ENCODE measurements around the gene TP63. TPM values are rescaled to one million over a fixed set of nuclear protein-coding genes. Genes with fewer than 3 reads are reported as not detected.

Gene TP63
- total RNA-seq, 1 experiment from 2014 or later: 3.6 TPM

GRCh38 chr3:189737071-189737470, 105.9 kb downstream of the TP63 start:
- Histone ChIP-seq H3K36me3 (ENCODE audit: low read depth) (no peaks in the 10 kb centered on the region), H3K4me3 (no peak overlapping the region), H3K4me1 (replicated peaks; ENCODE audit: insufficient read depth) (no peaks in the 10 kb centered on the region), H3K27me3 (ENCODE audit: insufficient read depth, low read depth) (no peaks in the 10 kb centered on the region), H3K9me3 (ENCODE audit: insufficient read depth, low read depth) (peaks cover 12% of the 10 kb centered on the region; the same call in 1 of the 2 replicates), H3K4me2 (no peak overlapping the region), H3F3A (ENCODE audit: insufficient read depth, low read depth) (no peaks in the 10 kb centered on the region), H4K20me1 (ENCODE audit: insufficient read depth) (no peaks in the 10 kb centered on the region), H3K79me2 (ENCODE audit: low read depth) (no peaks in the 10 kb centered on the region), H3K9me2 (ENCODE audit: insufficient read depth) (no peaks in the 10 kb centered on the region), H3K27ac (no peak overlapping the region), H2AFZ (no peak overlapping the region)
- POLR2A ChIA-PET (ENCODE audit: unreplicated experiment): no interaction called here
- no peak for TF ChIP-seq EZH2 (IDR thresholded peaks at IDR 0.05; ENCODE audit: low read depth)
- TF ChIP-seq, protein P1, sequence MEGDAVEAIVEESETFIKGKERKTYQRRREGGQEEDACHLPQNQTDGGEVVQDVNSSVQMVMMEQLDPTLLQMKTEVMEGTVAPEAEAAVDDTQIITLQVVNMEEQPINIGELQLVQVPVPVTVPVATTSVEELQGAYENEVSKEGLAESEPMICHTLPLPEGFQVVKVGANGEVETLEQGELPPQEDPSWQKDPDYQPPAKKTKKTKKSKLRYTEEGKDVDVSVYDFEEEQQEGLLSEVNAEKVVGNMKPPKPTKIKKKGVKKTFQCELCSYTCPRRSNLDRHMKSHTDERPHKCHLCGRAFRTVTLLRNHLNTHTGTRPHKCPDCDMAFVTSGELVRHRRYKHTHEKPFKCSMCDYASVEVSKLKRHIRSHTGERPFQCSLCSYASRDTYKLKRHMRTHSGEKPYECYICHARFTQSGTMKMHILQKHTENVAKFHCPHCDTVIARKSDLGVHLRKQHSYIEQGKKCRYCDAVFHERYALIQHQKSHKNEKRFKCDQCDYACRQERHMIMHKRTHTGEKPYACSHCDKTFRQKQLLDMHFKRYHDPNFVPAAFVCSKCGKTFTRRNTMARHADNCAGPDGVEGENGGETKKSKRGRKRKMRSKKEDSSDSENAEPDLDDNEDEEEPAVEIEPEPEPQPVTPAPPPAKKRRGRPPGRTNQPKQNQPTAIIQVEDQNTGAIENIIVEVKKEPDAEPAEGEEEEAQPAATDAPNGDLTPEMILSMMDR (conservative IDR thresholded peaks at IDR 0.05): no peak
- no TSS peak for BruUV-seq (replicated peaks)
- intact Hi-C loops (cut with micrococcal nuclease; ENCODE audit: unreplicated experiment): no loop called here
- no peak for DNase-seq
- CTCF ChIA-PET: no interaction called here

- H3K9me2 ChIP-seq (ENCODE audit: insufficient read depth): no peaks in the 10 kb centered on the region
- H3K4me1 ChIP-seq (replicated peaks; ENCODE audit: insufficient read depth): no peaks in the 10 kb centered on the region
- intact Hi-C loops (cut with micrococcal nuclease; ENCODE audit: unreplicated experiment): no loop called here
- no peaks in the 10 kb centered on the region for H3F3A ChIP-seq (ENCODE audit: insufficient read depth, low read depth)
- H3K36me3 ChIP-seq (ENCODE audit: low read depth): no peaks in the 10 kb centered on the region
- CTCF ChIA-PET: no interaction called here
- no peak for DNase-seq
- H3K79me2 ChIP-seq (ENCODE audit: low read depth): no peaks in the 10 kb centered on the region
- TF ChIP-seq, protein P1 (conservative IDR thresholded peaks at IDR 0.05): no peak
- no peak for TF ChIP-seq EZH2 (IDR thresholded peaks at IDR 0.05; ENCODE audit: low read depth)
- H3K27me3 ChIP-seq (ENCODE audit: insufficient read depth, low read depth): no peaks in the 10 kb centered on the region
- no peak overlapping the region for H3K4me3 ChIP-seq
- H4K20me1 ChIP-seq (ENCODE audit: insufficient read depth): no peaks in the 10 kb centered on the region
- H3K4me2 ChIP-seq: no peak overlapping the region
- H3K27ac ChIP-seq: no peak overlapping the region
- H3K9me3 ChIP-seq (ENCODE audit: insufficient read depth, low read depth): peaks cover 16% of the 10 kb centered on the region
- POLR2A ChIA-PET (ENCODE audit: unreplicated experiment): no interaction called here
- no peak overlapping the region for H2AFZ ChIP-seq
- BruUV-seq (replicated peaks): no TSS peak
These were observed 106.4 kb downstream of the TP63 start for GRCh38 chr3:189737619-189738018.

DNA sequence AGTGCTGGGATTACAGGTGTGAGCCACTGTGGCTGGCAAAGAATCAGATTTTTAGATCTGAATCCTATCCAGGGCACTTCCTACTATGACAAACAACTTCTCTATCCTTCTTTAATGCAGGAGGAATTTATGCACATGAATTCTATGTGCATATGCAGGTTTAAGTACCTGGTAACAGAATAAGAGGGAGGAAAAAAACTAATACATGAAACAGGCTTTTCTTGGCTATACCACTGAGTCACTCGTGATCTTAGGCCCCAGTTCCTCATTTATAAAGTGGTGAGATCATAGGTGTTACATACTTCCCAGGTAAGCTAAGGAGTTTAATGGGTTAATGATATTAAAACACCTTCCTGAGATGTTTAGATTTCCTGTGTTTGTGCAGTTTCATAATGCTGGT, 108.2 kb downstream of the TP63 start:
- Histone ChIP-seq H4K20me1 (ENCODE audit: insufficient read depth) (no peaks in the 10 kb centered on the region), H3F3A (ENCODE audit: insufficient read depth, low read depth) (no peaks in the 10 kb centered on the region), H3K4me2 (no peak overlapping the region), H3K9me3 (ENCODE audit: insufficient read depth, low read depth) (peaks cover 28% of the 10 kb centered on the region), H2AFZ (no peak overlapping the region), H3K4me3 (no peak overlapping the region), H3K27me3 (ENCODE audit: insufficient read depth, low read depth) (no peaks in the 10 kb centered on the region), H3K27ac (no peak overlapping the region), H3K9me2 (ENCODE audit: insufficient read depth) (no peaks in the 10 kb centered on the region), H3K36me3 (ENCODE audit: low read depth) (no peaks in the 10 kb centered on the region), H3K79me2 (ENCODE audit: low read depth) (no peaks in the 10 kb centered on the region), H3K4me1 (replicated peaks; ENCODE audit: insufficient read depth) (no peaks in the 10 kb centered on the region)
- CTCF ChIA-PET: interaction anchor here (0.6 kb wide), 1 partner anchor 830 kb away, joined by 4 read pairs; no protein-coding TSS in a partner anchor
- TF ChIP-seq EZH2 (IDR thresholded peaks at IDR 0.05; ENCODE audit: low read depth): no peak
- TF ChIP-seq, protein P1 (conservative IDR thresholded peaks at IDR 0.05): no peak
- POLR2A ChIA-PET (ENCODE audit: unreplicated experiment): no interaction called here
- no peak for DNase-seq
- BruUV-seq (replicated peaks): no TSS peak
- intact Hi-C loops (cut with micrococcal nuclease; ENCODE audit: unreplicated experiment): no loop called here

Measured in PC-9 (cell line).